Transverse colon (tissue), 4 donors: Measurements from ENCODE around the gene SRSF11.

Source experiments
- EP300 ChIP-seq: sonication (generic); formaldehyde crosslinking; IDR thresholded peaks from one replicate; pipeline ENCODE4 v1.6.1; 2017; ENCODE audit warnings: antibody characterized with exemption, low read depth
- POLR2A ChIP-seq: fragments of 450-650 bp; IDR thresholded peaks from one replicate; pipeline ENCODE4 v1.6.1; 2016; ENCODE audit warnings: antibody characterized with exemption, mild to moderate bottlenecking, moderate library complexity
- POLR2AphosphoS5 ChIP-seq, 3 donors: sonication (generic); formaldehyde crosslinking; IDR thresholded peaks; one replicate each; pipeline ENCODE4 v1.6.1; 2016; ENCODE audit warnings: antibody characterized with exemption in 3 of 3
- TF ChIP-seq, protein P1 (sequence below), 5 experiments: fragments of 200-600 bp in 3 of 5; fragments of 450-650 bp in 2 of 5; sonication (generic) in 3 of 5; IDR thresholded peaks; 1 replicate in 2 of 5; 2 replicates in 3 of 5; pipeline ENCODE4 v1.5.1; 2016 to 2017; ENCODE audit warnings: antibody characterized with exemption in 5 of 5, inconsistent platforms in 3 of 5, mild to moderate bottlenecking in 2 of 5, moderate library complexity in 1 of 5

DNA sequence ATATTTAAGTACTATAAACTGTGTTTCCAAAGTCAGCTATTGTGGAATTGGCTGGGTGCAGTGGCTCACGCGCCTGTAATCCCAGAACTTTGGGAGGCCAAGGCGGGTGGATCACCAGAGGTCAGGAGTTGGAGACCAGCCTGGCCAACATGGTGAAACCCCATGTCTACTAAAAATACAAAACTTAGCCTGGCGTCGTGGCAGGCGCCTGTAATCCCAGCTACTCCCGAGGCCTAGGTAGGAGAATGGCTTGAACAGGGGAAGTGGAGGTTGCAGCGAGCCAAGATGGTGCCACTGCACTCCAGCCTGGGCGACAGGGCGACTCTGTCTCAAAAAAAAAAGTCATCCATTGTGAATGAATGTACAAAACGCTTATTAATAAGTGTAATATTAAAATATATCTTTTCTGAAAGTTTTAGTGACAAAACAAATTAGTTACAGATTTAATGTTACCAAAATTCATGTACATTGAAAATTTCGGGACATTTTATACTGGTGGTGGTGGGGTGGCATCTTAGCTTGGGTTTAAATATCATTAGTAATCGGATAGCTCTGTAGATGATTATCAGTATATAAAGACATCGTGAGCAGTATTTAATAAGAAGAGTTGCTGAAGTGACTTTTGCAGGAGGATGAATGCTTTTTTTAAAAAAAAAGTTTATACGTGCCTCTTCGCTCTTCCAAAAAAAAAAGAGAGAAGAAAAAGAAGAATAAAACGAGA is 503 bp upstream of the SRSF11 start:
- TF ChIP-seq POLR2A (no peak), POLR2AphosphoS5 (IDR thresholded peaks at IDR 0.05) (no peak), EP300 (no peak)
- TF ChIP-seq, protein P1, sequence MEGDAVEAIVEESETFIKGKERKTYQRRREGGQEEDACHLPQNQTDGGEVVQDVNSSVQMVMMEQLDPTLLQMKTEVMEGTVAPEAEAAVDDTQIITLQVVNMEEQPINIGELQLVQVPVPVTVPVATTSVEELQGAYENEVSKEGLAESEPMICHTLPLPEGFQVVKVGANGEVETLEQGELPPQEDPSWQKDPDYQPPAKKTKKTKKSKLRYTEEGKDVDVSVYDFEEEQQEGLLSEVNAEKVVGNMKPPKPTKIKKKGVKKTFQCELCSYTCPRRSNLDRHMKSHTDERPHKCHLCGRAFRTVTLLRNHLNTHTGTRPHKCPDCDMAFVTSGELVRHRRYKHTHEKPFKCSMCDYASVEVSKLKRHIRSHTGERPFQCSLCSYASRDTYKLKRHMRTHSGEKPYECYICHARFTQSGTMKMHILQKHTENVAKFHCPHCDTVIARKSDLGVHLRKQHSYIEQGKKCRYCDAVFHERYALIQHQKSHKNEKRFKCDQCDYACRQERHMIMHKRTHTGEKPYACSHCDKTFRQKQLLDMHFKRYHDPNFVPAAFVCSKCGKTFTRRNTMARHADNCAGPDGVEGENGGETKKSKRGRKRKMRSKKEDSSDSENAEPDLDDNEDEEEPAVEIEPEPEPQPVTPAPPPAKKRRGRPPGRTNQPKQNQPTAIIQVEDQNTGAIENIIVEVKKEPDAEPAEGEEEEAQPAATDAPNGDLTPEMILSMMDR (IDR thresholded peaks at IDR 0.05) = no peak
